CD4-positive, alpha-beta T cell (primary cell): ENCODE results near the gene RALGAPA1. TPM values are rescaled to one million over a fixed set of nuclear protein-coding genes. Genes with fewer than 3 reads are reported as not detected.
"Not testable (repeated sequence)": the region's sequence is repeated elsewhere in the genome, so short reads cannot be mapped to it uniquely, and the experiment has no call there.

Experiments
- ATAC-seq: fragments of 200-7000 bp; cut with Tn5 transposase; one replicate; pipeline ENCODE4 v1.10.0; 2022; ENCODE audit warnings: mild to moderate bottlenecking; ENCODE audit not compliant: poor library complexity
- CTCF ChIA-PET: fragments of 350-600 bp; sonication (Branson Sonifier 250); formaldehyde crosslinking; loops from one replicate; lab custom pipeline; 2021; ENCODE audit warnings: antibody characterized with exemption, inconsistent platforms; lab: Charles Lee
- POLR2A ChIA-PET: fragments of 350-600 bp; sonication (Branson Sonifier 250); formaldehyde crosslinking; loops from one replicate; lab custom pipeline; 2021; ENCODE audit warnings: antibody characterized with exemption, inconsistent platforms; lab: Charles Lee
- DNase-seq, 14 experiments: peaks; one replicate each; pipeline ENCODE4 v3.0.0-alpha.2; 2013 to 2020; ENCODE audit warnings: mixed read lengths in 2 of 14
- H3K27ac ChIP-seq, 2 donors: one replicate each; pipeline versions ENCODE4 v1.5.1 to v1.7.0; 2013; ENCODE audit warnings: low read length in 2 of 2, low read depth in 1 of 2, mild to moderate bottlenecking in 1 of 2
- H3K27me3 ChIP-seq, 2 experiments: 1 replicate in 1 of 2; 2 replicates in 1 of 2; pipeline versions ENCODE4 v1.6.1 to v1.7.0; 2013; ENCODE audit warnings: low read length in 2 of 2, control low read depth in 1 of 2, mild to moderate bottlenecking in 1 of 2, moderate library complexity in 1 of 2; ENCODE audit not compliant: insufficient read depth in 2 of 2, control insufficient read depth in 1 of 2
- H3K36me3 ChIP-seq: one replicate; pipeline ENCODE4 v1.6.1; 2013; ENCODE audit warnings: low read length, control low read depth; ENCODE audit not compliant: insufficient read depth
- H3K4me1 ChIP-seq: one replicate; pipeline ENCODE4 v1.6.1; 2013; ENCODE audit warnings: low read length, control low read depth; ENCODE audit not compliant: insufficient read depth
- H3K4me3 ChIP-seq: one replicate; pipeline ENCODE4 v1.5.1; 2013; ENCODE audit warnings: mild to moderate bottlenecking, low read length, moderate library complexity
- H3K9me3 ChIP-seq, 2 experiments: 1 replicate in 1 of 2; 2 replicates in 1 of 2; pipeline versions ENCODE4 v1.6.1 to v1.7.0; 2013; ENCODE audit warnings: low read length in 2 of 2, mild to moderate bottlenecking in 2 of 2, control low read depth in 1 of 2, moderate library complexity in 1 of 2; ENCODE audit not compliant: control insufficient read depth in 1 of 2, insufficient read depth in 1 of 2
- H3K27ac Mint-ChIP-seq: one replicate; pipeline ENCODE4 v1.8.0; 2020; ENCODE audit warnings: mixed read lengths
- H3K27me3 Mint-ChIP-seq: one replicate; pipeline ENCODE4 v1.8.0; 2021; ENCODE audit warnings: mixed read lengths
- H3K36me3 Mint-ChIP-seq: one replicate; pipeline ENCODE4 v1.8.0; 2021; ENCODE audit warnings: low read depth, mixed read lengths
- H3K4me1 Mint-ChIP-seq: one replicate; pipeline ENCODE4 v1.8.0; 2021; ENCODE audit warnings: low read depth, mixed read lengths
- H3K4me3 Mint-ChIP-seq: one replicate; pipeline ENCODE4 v1.8.0; 2020; ENCODE audit warnings: mild to moderate bottlenecking, mixed read lengths
- H3K9me3 Mint-ChIP-seq: one replicate; pipeline ENCODE4 v1.8.0; 2020; ENCODE audit warnings: mixed read lengths
- CTCF ChIP-seq: fragments of 200-600 bp; IDR thresholded peaks from one replicate; pipeline ENCODE4 v1.8.0; 2022; ENCODE audit warnings: antibody characterized with exemption, mild to moderate bottlenecking
- intact Hi-C, 2 experiments: fragments of 100-400 bp; cut with DNase I in 1 of 2; cut with micrococcal nuclease in 1 of 2; formaldehyde crosslinking; loops; one replicate each; pipeline versions ENCODE4 v1.15.1 to v1.9.0; 2023 to 2025; cut with DNase I, micrococcal nuclease
- total RNA-seq, 174 experiments: library from RNA in 2 of 174; stranded (reverse) in 2 of 174; gene quantifications; one replicate each; pipeline ENCODE4 v1.2.3 and lab custom pipeline; 2021 to 2026

The RALGAPA1 gene
- total RNA-seq, 2 experiments from 2014 or later = 72.0 to 75.5 TPM

- ChIA-PET POLR2A (no interaction called here), CTCF (interaction anchor here (0.8 to 1.3 kb wide), 2 partner anchors 9 to 55 kb away, joined by 3 read pairs; no protein-coding TSS in a partner anchor)
- no peaks in the 10 kb centered on the region for H3K9me3 Mint-ChIP-seq
These were observed 120.8 kb downstream of the RALGAPA1 start for GRCh38 chr14:35688126-35688826.

GRCh38 chr14:35687335-35687939 is 121.7 kb downstream of the RALGAPA1 start:
- H3K9me3 ChIP-seq = no peaks in the 10 kb centered on the region
- Mint-ChIP-seq H3K27ac (no peak overlapping the region), H3K9me3 (no peaks in the 10 kb centered on the region), H3K4me3 (no peak overlapping the region), H3K4me1 (no peaks in the 10 kb centered on the region), H3K36me3 (peaks cover 59% of the 10 kb centered on the region), H3K27me3 (no peaks in the 10 kb centered on the region)
- H3K27ac ChIP-seq = no peak overlapping the region
- H3K4me1 ChIP-seq = no peaks in the 10 kb centered on the region
- DNase-seq (peak in 6 of 14 experiments; percentile 1 to 50 (median 33)), ATAC-seq (peak; percentile 49)
- H3K36me3 ChIP-seq = peaks cover 44% of the 10 kb centered on the region
- ChIA-PET CTCF (interaction anchor here (0.5 to 1.2 kb wide), 6 partner anchors 11 to 1215 kb away, joined by 3 to 4 read pairs (median 4); no protein-coding TSS in a partner anchor), POLR2A (no interaction called here)
- TF ChIP-seq CTCF = peak; percentile 79
- no peaks in the 10 kb centered on the region for H3K27me3 ChIP-seq
- no peak overlapping the region for H3K4me3 ChIP-seq
- intact Hi-C loops = loop anchor here (1.0 to 10.0 kb wide), 2 partner anchors 547 to 553 kb away; no protein-coding TSS in a partner anchor

More at GRCh38 chr14:35688126-35688826, 120.8 kb downstream of the RALGAPA1 start:
- Mint-ChIP-seq H3K4me3 (no peak overlapping the region), H3K4me1 (no peaks in the 10 kb centered on the region), H3K27ac (peak overlapping the region; percentile 33), H3K36me3 (peaks cover 50% of the 10 kb centered on the region), H3K27me3 (no peaks in the 10 kb centered on the region)
- ATAC-seq = no peak
- Histone ChIP-seq H3K4me3 (no peak overlapping the region), H3K36me3 (peaks cover 35% of the 10 kb centered on the region), H3K27ac (no peak overlapping the region), H3K27me3 (no peaks in the 10 kb centered on the region), H3K9me3 (no peaks in the 10 kb centered on the region), H3K4me1 (no peaks in the 10 kb centered on the region)
- no peak for DNase-seq
- no peak for TF ChIP-seq CTCF
- intact Hi-C loops = loop anchor here in 1 of 2 experiments (10.0 kb wide), 1 partner anchor 553 kb away; no protein-coding TSS in a partner anchor

GRCh38 chr14:35683688-35684087 is 125.4 kb downstream of the RALGAPA1 start:
- POLR2A ChIA-PET, H3K4me1 ChIP-seq, H3K9me3 ChIP-seq, H3K27ac Mint-ChIP-seq, H3K9me3 Mint-ChIP-seq, CTCF ChIA-PET, H3K27me3 ChIP-seq, H3K27me3 Mint-ChIP-seq, H3K4me3 ChIP-seq, H3K27ac ChIP-seq, ATAC-seq, H3K4me3 Mint-ChIP-seq, DNase-seq, H3K4me1 Mint-ChIP-seq: not testable (repeated sequence)
- intact Hi-C loops = loop anchor here in 1 of 2 experiments (10.0 kb wide), 1 partner anchor 549 kb away; no protein-coding TSS in a partner anchor
- H3K36me3 Mint-ChIP-seq = peaks cover 71% of the 10 kb centered on the region
- peaks cover 45% of the 10 kb centered on the region for H3K36me3 ChIP-seq
